Adrenal gland (tissue), 12 donors: ENCODE measurements around the gene MARCHF10. TPM values are rescaled to one million over a fixed set of nuclear protein-coding genes. Genes with fewer than 3 reads are reported as not detected.

ENCODE experiments used
- DNase-seq, 7 donors: peaks; one replicate each; pipeline ENCODE4 v3.0.0-alpha.2; 2019 to 2020
- H3K27ac ChIP-seq, 5 donors: fragments of 200-600 bp; sonication (generic) in 4 of 5; 1 replicate in 3 of 5; 2 replicates in 2 of 5; pipeline versions ENCODE4 v1.5.1 to v1.8.0; 2016 to 2020; ENCODE audit warnings: mild to moderate bottlenecking in 1 of 5
- H3K27me3 ChIP-seq: fragments of 200-600 bp; 2 replicates; pipeline ENCODE4 v1.8.0; 2021
- H3K36me3 ChIP-seq, 2 donors: fragments of 200-600 bp; replicated peaks in 1 of 2; 1 replicate in 1 of 2; 2 replicates in 1 of 2; pipeline versions ENCODE4 v1.5.1 to v1.8.0; 2018 to 2022
- H3K4me1 ChIP-seq, 2 donors: fragments of 200-600 bp; replicated peaks in 1 of 2; 1 replicate in 1 of 2; 2 replicates in 1 of 2; pipeline versions ENCODE4 v1.5.1 to v1.8.0; 2018 to 2021
- H3K4me3 ChIP-seq, 4 donors: fragments of 200-600 bp; sonication (generic) in 3 of 4; one replicate each; pipeline ENCODE4 v1.5.1; 2016 to 2018
- H3K9me3 ChIP-seq, 3 donors: fragments of 200-600 bp; sonication (generic) in 1 of 3; replicated peaks in 1 of 3; 1 replicate in 2 of 3; 2 replicates in 1 of 3; pipeline versions ENCODE4 v1.5.1 to v1.8.0; 2016 to 2021
- POLR2A ChIP-seq, 2 donors: fragments of 450-650 bp; IDR thresholded peaks; one replicate each; pipeline ENCODE4 v1.6.1; 2017; ENCODE audit warnings: antibody characterized with exemption in 2 of 2, mild to moderate bottlenecking in 2 of 2, moderate library complexity in 1 of 2
- WGBS, 4 donors: extraction: QIAGEN DNeasy Blood & Tissue Kit in 2 of 4; methylation state at CpG; one replicate each; pipeline versions ENCODE4 v1.1.5 to v1.1.7; 2013 to 2017; 5-methylcytosine and 5-hydroxymethylcytosine counted together
- intact Hi-C, 2 donors: fragments of 100-400 bp; cut with DNase I; formaldehyde crosslinking; loops; one replicate each; pipeline versions ENCODE4 v1.14.1 to v1.15.0; 2022 to 2023
- polyA plus RNA-seq, 3 donors: library from polyadenylated mRNA; stranded (reverse); fragments of 200-250 nt in 2 of 3; fragments of 350-450 nt in 1 of 3; fragmentation: Illumina TruSeq in 1 of 3; extraction: RNeasy Lipid Tissue Mini Kit (QIAGEN cat#74804) in 1 of 3; gene quantifications; one replicate each; pipeline ENCODE4 v1.2.3, GENCODE V29; 2013 to 2014
- total RNA-seq, 9 donors: library from RNA; depleted of rRNA in 4 of 9; stranded (reverse); fragments of >200 nt in 4 of 9; fragments of 120-200 nt in 1 of 9; fragmentation: NEBNext Ultra II Directional in 1 of 9; extraction: Animal tissue kit (Norgen Biotek cat#: 25700) in 1 of 9; gene quantifications; one replicate each; pipeline versions ENCODE4 v1.1.0 to v1.2.4, GENCODE V29; 2013 to 2023
- TF ChIP-seq, protein P1 (sequence below), 6 experiments: fragments of 450-650 bp in 4 of 6; fragments of 200-600 bp in 2 of 6; sonication (generic) in 1 of 6; IDR thresholded peaks; 1 replicate in 5 of 6; 2 replicates in 1 of 6; pipeline versions ENCODE4 v1.5.1 to v1.8.0; 2016 to 2021; ENCODE audit warnings: antibody characterized with exemption in 6 of 6, mild to moderate bottlenecking in 2 of 6, moderate library complexity in 1 of 6
- donor health status: healthy with polysubstance abuse.
- donor health status: Bipolar disorder and iron deficiency.
- donor health status: DM: yes; HTN: yes; CAD: no.
- donor health status: DM: no; HTN: no; CAD: no.
- donor health status: DM: no; HTN: no; CAD: no.
- donor health status: DM: yes; HTN: yes; CAD: no.

MARCHF10 gene
- total and polyA plus RNA-seq, 12 donors: 0.31 to 0.64 (median 0.43) TPM; not detected in 8

DNA sequence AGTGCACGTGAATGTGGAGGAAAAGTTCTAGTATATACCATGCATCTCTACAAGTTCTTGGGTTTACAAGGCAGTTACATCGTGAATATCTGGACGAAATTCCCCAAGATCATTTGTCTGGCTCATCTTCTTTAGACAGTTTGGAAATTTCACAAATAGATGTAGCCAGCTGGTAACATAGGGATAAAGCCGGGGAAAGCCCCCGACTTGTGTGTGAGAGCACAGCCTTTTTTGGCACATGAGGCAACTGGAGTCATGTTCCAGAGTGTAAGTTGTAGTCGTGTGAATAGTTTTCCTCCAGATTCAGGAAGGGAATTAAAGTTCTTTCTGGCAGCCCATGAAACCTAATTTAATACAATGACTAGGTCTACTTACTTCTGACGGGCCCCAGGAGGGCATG is 62.3 kb downstream of the MARCHF10 start:
- intact Hi-C loops: no loop called here
- no peaks in the 10 kb centered on the region for H3K36me3 ChIP-seq
- no peak overlapping the region for H3K4me3 ChIP-seq
- no peak for DNase-seq
- no peak for TF ChIP-seq POLR2A (IDR thresholded peaks at IDR 0.05)
- TF ChIP-seq, protein P1, sequence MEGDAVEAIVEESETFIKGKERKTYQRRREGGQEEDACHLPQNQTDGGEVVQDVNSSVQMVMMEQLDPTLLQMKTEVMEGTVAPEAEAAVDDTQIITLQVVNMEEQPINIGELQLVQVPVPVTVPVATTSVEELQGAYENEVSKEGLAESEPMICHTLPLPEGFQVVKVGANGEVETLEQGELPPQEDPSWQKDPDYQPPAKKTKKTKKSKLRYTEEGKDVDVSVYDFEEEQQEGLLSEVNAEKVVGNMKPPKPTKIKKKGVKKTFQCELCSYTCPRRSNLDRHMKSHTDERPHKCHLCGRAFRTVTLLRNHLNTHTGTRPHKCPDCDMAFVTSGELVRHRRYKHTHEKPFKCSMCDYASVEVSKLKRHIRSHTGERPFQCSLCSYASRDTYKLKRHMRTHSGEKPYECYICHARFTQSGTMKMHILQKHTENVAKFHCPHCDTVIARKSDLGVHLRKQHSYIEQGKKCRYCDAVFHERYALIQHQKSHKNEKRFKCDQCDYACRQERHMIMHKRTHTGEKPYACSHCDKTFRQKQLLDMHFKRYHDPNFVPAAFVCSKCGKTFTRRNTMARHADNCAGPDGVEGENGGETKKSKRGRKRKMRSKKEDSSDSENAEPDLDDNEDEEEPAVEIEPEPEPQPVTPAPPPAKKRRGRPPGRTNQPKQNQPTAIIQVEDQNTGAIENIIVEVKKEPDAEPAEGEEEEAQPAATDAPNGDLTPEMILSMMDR (IDR thresholded peaks at IDR 0.05): no peak
- no peak overlapping the region for H3K27ac ChIP-seq
- no peaks in the 10 kb centered on the region for H3K9me3 ChIP-seq
- no peaks in the 10 kb centered on the region for H3K4me1 ChIP-seq
- H3K27me3 ChIP-seq: no peaks in the 10 kb centered on the region
- WGBS, 4 donors: 82 to 87% (median 85%) methylated on average over 7 of the region's 7 CpGs

DNA sequence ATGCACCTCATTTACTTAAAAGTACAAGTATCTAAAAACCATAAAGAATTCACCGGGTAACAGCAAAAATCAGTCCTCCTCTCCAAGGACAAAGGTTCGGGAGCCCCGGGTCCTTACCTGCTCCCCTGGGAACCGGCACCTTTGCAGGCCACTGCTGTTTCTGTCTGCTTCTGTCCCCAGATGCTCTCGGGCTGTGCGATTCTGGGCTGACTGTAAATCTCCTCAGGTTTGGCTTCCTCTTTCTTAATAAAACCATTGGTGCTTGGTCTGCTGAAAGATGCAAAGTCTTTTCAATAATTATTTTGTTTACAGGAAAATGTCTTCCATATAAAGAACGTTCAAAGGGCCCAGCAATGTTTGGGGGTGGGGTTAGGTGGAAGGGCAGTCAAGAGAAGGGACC is 63.9 kb downstream of the MARCHF10 start:
- no peaks in the 10 kb centered on the region for H3K4me1 ChIP-seq
- no peaks in the 10 kb centered on the region for H3K27me3 ChIP-seq
- no peak overlapping the region for H3K4me3 ChIP-seq
- 72 to 81% (median 74%) methylated on average over 7 of the region's 7 CpGs for WGBS, 4 donors
- no peaks in the 10 kb centered on the region for H3K36me3 ChIP-seq
- TF ChIP-seq POLR2A (IDR thresholded peaks at IDR 0.05): no peak
- TF ChIP-seq, protein P1 (IDR thresholded peaks at IDR 0.05): no peak
- DNase-seq: no peak
- intact Hi-C loops: no loop called here
- H3K27ac ChIP-seq: no peak overlapping the region
- H3K9me3 ChIP-seq: no peaks in the 10 kb centered on the region

DNA sequence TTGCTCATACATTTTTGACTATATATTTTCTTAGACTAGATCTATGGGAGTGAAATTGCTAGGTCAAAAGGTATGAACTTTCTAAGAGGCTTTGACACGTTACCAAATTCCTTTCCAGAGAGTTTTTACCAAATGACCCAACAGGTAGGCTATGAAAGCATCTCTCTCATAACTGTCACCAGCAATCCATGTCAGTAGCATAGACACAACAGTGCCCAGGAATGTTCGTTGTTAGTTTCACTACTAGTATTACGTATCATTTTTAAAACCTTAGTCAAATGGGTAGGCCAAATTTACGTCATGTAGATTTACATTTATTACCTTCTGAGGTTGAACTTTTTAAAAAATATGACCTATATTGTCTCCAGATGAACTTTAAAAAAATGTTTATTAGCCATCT is 66.8 kb downstream of the MARCHF10 start:
- intact Hi-C loops: no loop called here
- DNase-seq: no peak
- Histone ChIP-seq H3K9me3 (no peaks in the 10 kb centered on the region), H3K4me3 (no peak overlapping the region), H3K27ac (no peak overlapping the region), H3K36me3 (no peaks in the 10 kb centered on the region), H3K27me3 (no peaks in the 10 kb centered on the region), H3K4me1 (no peaks in the 10 kb centered on the region)
- WGBS, 4 donors: 87 to 92% (median 88%) methylated on average over 4 of the region's 4 CpGs
- TF ChIP-seq, protein P1 (IDR thresholded peaks at IDR 0.05): no peak
- TF ChIP-seq POLR2A (IDR thresholded peaks at IDR 0.05): no peak

DNA sequence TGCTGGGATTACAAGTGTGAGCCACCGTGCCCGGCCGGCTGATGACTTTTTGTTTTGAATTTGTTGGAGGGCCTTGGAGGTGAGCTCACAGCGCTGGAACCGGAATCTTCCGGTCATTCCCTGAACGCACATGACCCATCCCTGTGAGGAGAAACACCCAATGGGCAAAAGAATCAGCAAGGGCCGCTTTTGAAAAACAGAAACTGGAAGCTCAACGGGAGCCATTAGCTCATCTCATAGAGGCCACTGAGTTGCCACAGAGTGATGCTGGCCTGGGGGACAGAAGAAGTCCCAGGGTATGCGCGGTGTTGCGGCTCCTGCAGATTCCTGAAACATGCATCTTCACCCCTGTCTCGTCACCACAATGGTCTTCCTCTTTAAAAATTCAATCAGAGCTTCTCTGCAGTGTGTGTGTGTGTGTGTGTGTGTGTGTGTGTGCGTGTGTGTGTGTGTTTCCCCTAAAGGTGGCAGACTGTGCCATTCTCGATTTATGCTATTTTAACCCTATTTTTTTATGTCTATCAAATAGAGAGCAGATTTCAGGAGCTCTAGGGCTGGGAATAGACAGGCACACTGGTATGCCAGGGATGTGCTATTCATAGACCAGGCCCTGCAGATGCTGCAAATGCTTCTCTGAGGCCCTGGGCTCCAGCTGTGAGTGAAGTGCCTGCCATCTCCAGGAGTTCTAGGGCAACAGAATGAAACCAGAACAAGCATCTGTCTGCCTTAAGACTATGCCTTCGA is 68.3 kb downstream of the MARCHF10 start:
- H3K27me3 ChIP-seq: no peaks in the 10 kb centered on the region
- WGBS, 4 donors: 84 to 91% (median 89%) methylated on average over 16 of the region's 16 CpGs
- DNase-seq: no peak
- no peak overlapping the region for H3K27ac ChIP-seq
- TF ChIP-seq POLR2A (IDR thresholded peaks at IDR 0.05): no peak
- TF ChIP-seq, protein P1 (IDR thresholded peaks at IDR 0.05): no peak
- H3K9me3 ChIP-seq: no peaks in the 10 kb centered on the region
- intact Hi-C loops: no loop called here
- H3K36me3 ChIP-seq: no peaks in the 10 kb centered on the region
- H3K4me1 ChIP-seq: no peaks in the 10 kb centered on the region
- no peak overlapping the region for H3K4me3 ChIP-seq
